GM12873 (cell line): ENCODE measurements around the gene KCNG2.

Experiments used
- CTCF ChIP-seq: IDR thresholded peaks from 2 replicates; pipeline ENCODE4 v1.5.1; 2012; ENCODE audit warnings: low read depth, mild to moderate bottlenecking, moderate library complexity, low read length, control low read depth; ENCODE audit not compliant: insufficient read depth; ENCODE audit errors: missing control alignments

KCNG2 gene

GRCh38 chr18:79754022-79754761 is 43.5 kb upstream of the KCNG2 start:
- no peak for TF ChIP-seq CTCF

- TF ChIP-seq CTCF = no peak
Measured at GRCh38 chr18:79754831-79755351, 42.8 kb upstream of the KCNG2 start.

GRCh38 chr18:79755496-79756142 is 42.1 kb upstream of the KCNG2 start:
- no peak for TF ChIP-seq CTCF

GRCh38 chr18:79756143-79756500 is 41.6 kb upstream of the KCNG2 start:
- TF ChIP-seq CTCF = no peak

- TF ChIP-seq CTCF = no peak
Measured at GRCh38 chr18:79756826-79757225, 40.9 kb upstream of the KCNG2 start.

GRCh38 chr18:79760348-79760747 is 37.4 kb upstream of the KCNG2 start:
- no peak for TF ChIP-seq CTCF

GRCh38 chr18:79760881-79761280 is 36.9 kb upstream of the KCNG2 start:
- no peak for TF ChIP-seq CTCF
